Glutamatergic neuron (in vitro differentiated cells): ENCODE data around the gene ABCA2. TPM values are rescaled to one million over a fixed set of nuclear protein-coding genes. Genes with fewer than 3 reads are reported as not detected.
A peak's percentile ranks its signal among the peaks of the same experiment; 100 is the strongest.

Experiments used
- DNase-seq: peaks from one replicate; pipeline ENCODE4 v3.0.0; 2022
- H3K27ac Mint-ChIP-seq: one replicate; pipeline ENCODE4 v1.8.0; 2020; ENCODE audit warnings: mild to moderate bottlenecking, mixed read lengths, inconsistent platforms; ENCODE audit not compliant: unreplicated experiment
- H3K27me3 Mint-ChIP-seq: one replicate; pipeline ENCODE4 v1.8.0; 2020; ENCODE audit warnings: mild to moderate bottlenecking, moderate library complexity, mixed read lengths, inconsistent platforms; ENCODE audit not compliant: unreplicated experiment
- H3K36me3 Mint-ChIP-seq: one replicate; pipeline ENCODE4 v1.8.0; 2020; ENCODE audit warnings: mild to moderate bottlenecking, mixed read lengths, inconsistent platforms; ENCODE audit not compliant: unreplicated experiment
- H3K4me1 Mint-ChIP-seq: one replicate; pipeline ENCODE4 v1.8.0; 2020; ENCODE audit warnings: mild to moderate bottlenecking, low read depth, mixed read lengths, inconsistent platforms; ENCODE audit not compliant: unreplicated experiment
- H3K4me3 Mint-ChIP-seq: one replicate; pipeline ENCODE4 v1.8.0; 2020; ENCODE audit warnings: mild to moderate bottlenecking, mixed read lengths, inconsistent platforms; ENCODE audit not compliant: unreplicated experiment
- H3K9me3 Mint-ChIP-seq: one replicate; pipeline ENCODE4 v1.8.0; 2020; ENCODE audit warnings: mild to moderate bottlenecking, moderate library complexity, mixed read lengths, inconsistent platforms; ENCODE audit not compliant: unreplicated experiment
- total RNA-seq: library from RNA; stranded (reverse); fragmentation: NEBNext Ultra II Directional; extraction: Animal tissue kit (Norgen Biotek cat#: 25700); gene quantifications from one replicate; pipeline ENCODE4 v1.2.1, GENCODE V29; 2021; ENCODE audit not compliant: unreplicated experiment
- TF ChIP-seq, protein P1 (sequence below): fragments of 200-600 bp; sonication (generic); IDR thresholded peaks from one replicate; pipeline ENCODE4 v1.5.0; 2021; ENCODE audit not compliant: partially characterized antibody, unreplicated experiment

Gene ABCA2
- total RNA-seq, 1 donor from 2014 or later: 70.7 TPM

DNA sequence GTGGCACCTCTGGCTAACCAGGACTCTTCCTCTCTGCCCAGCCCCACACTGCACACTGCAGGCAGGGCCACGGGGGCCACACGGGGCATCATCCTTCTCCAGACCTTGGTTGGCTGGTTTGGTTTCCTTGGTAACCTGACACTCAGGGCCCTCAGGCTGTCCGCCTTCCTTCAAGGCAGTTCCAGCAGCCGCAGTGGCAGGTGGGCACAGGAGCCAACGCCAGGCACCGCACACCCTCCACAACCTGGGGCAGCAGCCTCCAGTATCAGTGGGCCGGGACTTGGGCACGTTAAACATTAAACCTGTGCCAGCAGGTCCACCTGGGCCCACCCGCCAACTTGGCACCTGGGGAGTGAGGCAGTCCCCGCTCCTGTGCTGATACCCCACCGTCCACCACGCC, 16.0 kb upstream of the ABCA2 start:
- Mint-ChIP-seq H3K4me1 (no peaks in the 10 kb centered on the region), H3K27ac (no peak overlapping the region), H3K27me3 (peaks cover 4% of the 10 kb centered on the region), H3K9me3 (no peaks in the 10 kb centered on the region), H3K36me3 (no peaks in the 10 kb centered on the region), H3K4me3 (peak overlapping the region; percentile 30)
- no peak for DNase-seq
- TF ChIP-seq, protein P1, sequence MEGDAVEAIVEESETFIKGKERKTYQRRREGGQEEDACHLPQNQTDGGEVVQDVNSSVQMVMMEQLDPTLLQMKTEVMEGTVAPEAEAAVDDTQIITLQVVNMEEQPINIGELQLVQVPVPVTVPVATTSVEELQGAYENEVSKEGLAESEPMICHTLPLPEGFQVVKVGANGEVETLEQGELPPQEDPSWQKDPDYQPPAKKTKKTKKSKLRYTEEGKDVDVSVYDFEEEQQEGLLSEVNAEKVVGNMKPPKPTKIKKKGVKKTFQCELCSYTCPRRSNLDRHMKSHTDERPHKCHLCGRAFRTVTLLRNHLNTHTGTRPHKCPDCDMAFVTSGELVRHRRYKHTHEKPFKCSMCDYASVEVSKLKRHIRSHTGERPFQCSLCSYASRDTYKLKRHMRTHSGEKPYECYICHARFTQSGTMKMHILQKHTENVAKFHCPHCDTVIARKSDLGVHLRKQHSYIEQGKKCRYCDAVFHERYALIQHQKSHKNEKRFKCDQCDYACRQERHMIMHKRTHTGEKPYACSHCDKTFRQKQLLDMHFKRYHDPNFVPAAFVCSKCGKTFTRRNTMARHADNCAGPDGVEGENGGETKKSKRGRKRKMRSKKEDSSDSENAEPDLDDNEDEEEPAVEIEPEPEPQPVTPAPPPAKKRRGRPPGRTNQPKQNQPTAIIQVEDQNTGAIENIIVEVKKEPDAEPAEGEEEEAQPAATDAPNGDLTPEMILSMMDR: no peak

DNA sequence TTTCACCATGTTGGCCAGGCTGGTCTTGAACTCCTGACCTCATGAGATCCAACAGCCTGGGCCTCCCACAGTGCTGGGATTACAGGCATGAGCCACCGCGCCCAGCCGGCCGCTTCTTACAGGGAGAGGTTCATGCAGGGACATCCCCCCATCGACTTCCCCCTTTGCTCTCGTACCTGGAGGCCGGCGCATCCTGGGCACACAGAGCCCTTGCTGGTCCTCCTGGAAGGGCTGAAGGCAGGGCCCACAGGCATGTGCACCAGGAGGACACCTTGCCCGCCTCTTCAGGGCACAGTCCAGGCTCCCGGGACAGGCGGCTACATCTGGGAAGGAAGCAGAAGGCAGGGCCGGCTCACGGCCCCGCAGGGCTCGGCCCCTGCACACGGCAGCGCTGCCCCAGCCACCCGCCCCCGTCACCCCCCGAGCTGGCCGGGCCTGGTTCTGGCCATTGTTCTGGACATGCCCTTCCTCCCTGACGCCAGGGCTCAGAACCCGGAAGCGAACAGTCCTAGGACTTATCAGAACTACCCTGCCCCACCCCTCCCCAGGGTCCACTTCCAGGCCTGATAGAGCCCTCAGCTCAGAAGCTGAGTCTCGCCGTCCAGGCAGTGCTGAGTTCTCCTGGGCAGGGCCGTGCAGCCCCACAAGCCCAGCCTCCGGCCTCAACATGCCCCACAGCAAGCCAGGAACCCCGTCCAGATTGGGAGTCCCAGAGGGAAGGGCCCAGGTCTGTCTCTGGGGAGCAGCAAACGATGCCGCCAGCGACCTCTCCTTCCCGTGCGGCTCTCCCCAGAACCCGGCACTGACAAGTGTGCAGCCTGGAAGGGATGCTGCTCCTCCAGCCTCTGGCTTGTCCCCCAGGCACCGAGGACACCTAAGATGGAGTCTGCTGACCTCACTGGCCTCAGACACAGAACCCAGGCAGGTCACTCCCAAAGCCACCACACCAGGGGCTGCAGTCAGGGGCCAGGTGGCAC, 15.0 kb upstream of the ABCA2 start:
- Mint-ChIP-seq H3K27ac (no peak overlapping the region), H3K9me3 (peaks cover 2% of the 10 kb centered on the region), H3K4me1 (no peaks in the 10 kb centered on the region), H3K27me3 (peaks cover 2% of the 10 kb centered on the region), H3K4me3 (peak overlapping the region; percentile 72), H3K36me3 (no peaks in the 10 kb centered on the region)
- TF ChIP-seq, protein P1: no peak
- no peak for DNase-seq

DNA sequence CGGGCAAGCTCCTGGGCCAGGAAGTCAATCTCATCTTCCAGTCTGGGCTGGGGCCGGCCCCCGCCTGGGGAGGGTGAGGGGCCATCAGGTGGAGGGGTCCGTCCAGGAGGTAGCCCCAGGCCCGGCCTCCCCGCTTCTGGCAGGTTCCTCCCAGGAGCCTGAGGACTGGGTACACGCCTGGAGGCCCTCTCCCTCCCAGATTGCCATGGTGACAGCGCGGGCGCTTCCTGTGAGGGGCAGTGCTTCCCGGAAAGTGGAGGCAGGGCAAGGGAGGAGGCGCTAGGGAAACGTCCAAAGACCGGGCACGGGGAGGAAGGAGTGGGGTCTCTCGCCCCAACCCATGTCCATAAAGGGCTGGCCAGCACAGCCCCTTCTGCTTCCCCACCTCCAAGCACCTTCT, 13.1 kb upstream of the ABCA2 start:
- no peak overlapping the region for H3K27ac Mint-ChIP-seq

DNA sequence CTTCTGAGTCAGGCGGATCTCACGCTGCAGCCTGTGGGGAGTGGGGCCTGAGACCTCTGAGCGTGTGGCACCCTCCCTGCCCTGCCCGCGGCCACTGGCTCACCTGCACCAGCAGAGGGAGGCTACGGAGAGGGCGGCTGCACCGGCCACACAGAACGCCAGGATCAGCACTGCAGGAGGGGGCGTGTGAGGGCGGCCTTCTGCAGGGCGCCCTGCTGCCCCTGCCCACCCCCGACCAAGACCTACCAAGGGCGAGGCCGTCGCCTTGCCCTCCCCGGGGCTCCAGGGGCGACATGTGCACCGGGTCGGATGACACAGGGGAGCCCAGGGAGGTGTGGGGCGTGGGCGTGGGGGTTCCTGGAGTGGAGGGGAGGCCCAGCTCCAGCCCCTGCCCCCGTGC, 12.5 kb upstream of the ABCA2 start:
- Mint-ChIP-seq H3K36me3 (no peaks in the 10 kb centered on the region), H3K9me3 (peaks cover 4% of the 10 kb centered on the region), H3K4me1 (no peaks in the 10 kb centered on the region), H3K4me3 (no peak overlapping the region), H3K27ac (no peak overlapping the region), H3K27me3 (no peaks in the 10 kb centered on the region)
- TF ChIP-seq, protein P1: no peak
- DNase-seq: no peak

More for the DNA sequence above, 13.1 kb upstream of the ABCA2 start:
- H3K4me3 Mint-ChIP-seq: no peak overlapping the region
- H3K27me3 Mint-ChIP-seq: no peaks in the 10 kb centered on the region
- no peaks in the 10 kb centered on the region for H3K4me1 Mint-ChIP-seq
- no peak for DNase-seq
- peaks cover 4% of the 10 kb centered on the region for H3K9me3 Mint-ChIP-seq
- H3K36me3 Mint-ChIP-seq: no peaks in the 10 kb centered on the region
- TF ChIP-seq, protein P1: no peak
